Measurements from ENCODE around the gene RAB20.
A peak's percentile ranks its signal among the peaks of the same experiment; 100 is the strongest.

RAB20 gene

GRCh38 chr13:110485604-110486003 is 75.9 kb downstream of the RAB20 start:
- TF ChIP-seq CTCF (IDR thresholded peaks at IDR 0.05), result no peak
- peak overlapping the region; percentile 29 to 73 for H3K27ac ChIP-seq
- H3K36me3 ChIP-seq, result peaks cover 86 to 92% (median 87%) of the 10 kb centered on the region in 3 donors
- no peaks in the 10 kb centered on the region for H3K27me3 ChIP-seq
- no peaks in the 10 kb centered on the region for H3K9me3 ChIP-seq
- intact Hi-C loops (cut with DNase I; ENCODE audit: low total_unique reads), result no loop called here
- no peak overlapping the region for H3K4me3 ChIP-seq
- no peak for DNase-seq
- H3K4me1 ChIP-seq, result peaks cover 0 to 2% (median 0%) of the 10 kb centered on the region in 4 donors

GRCh38 chr13:110484290-110485048 is 77.1 kb downstream of the RAB20 start:
- intact Hi-C loops (cut with DNase I; ENCODE audit: low total_unique reads), result no loop called here
- H3K36me3 ChIP-seq, result peaks cover 82 to 89% (median 83%) of the 10 kb centered on the region in 3 donors
- H3K4me3 ChIP-seq, result no peak overlapping the region
- H3K27me3 ChIP-seq, result no peaks in the 10 kb centered on the region
- peak overlapping the region; percentile 35 to 73 for H3K27ac ChIP-seq
- DNase-seq, result no peak
- TF ChIP-seq CTCF (IDR thresholded peaks at IDR 0.05), result no peak
- peaks cover 0 to 13% (median 4%) of the 10 kb centered on the region in 4 donors for H3K4me1 ChIP-seq
- no peaks in the 10 kb centered on the region for H3K9me3 ChIP-seq

- no peaks in the 10 kb centered on the region for H3K9me3 ChIP-seq
- no peaks in the 10 kb centered on the region for H3K27me3 ChIP-seq
- DNase-seq, result no peak
- intact Hi-C loops (cut with DNase I; ENCODE audit: low total_unique reads), result no loop called here
- no peak overlapping the region for H3K4me3 ChIP-seq
- TF ChIP-seq CTCF (IDR thresholded peaks at IDR 0.05), result no peak
- peaks cover 74 to 89% (median 78%) of the 10 kb centered on the region in 3 donors for H3K36me3 ChIP-seq
- peaks cover 0 to 23% (median 9%) of the 10 kb centered on the region in 4 donors for H3K4me1 ChIP-seq
- peak overlapping the region; percentile 50 to 73 for H3K27ac ChIP-seq
Measured at GRCh38 chr13:110483386-110483968, 78.0 kb downstream of the RAB20 start.

- peaks cover 0 to 39% (median 16%) of the 10 kb centered on the region in 4 donors for H3K4me1 ChIP-seq
- intact Hi-C loops (cut with DNase I; ENCODE audit: low total_unique reads), result no loop called here
- H3K36me3 ChIP-seq, result peaks cover 67 to 86% (median 72%) of the 10 kb centered on the region in 3 donors
- no peaks in the 10 kb centered on the region for H3K27me3 ChIP-seq
- TF ChIP-seq CTCF (IDR thresholded peaks at IDR 0.05), result no peak
- no peak overlapping the region for H3K4me3 ChIP-seq
- DNase-seq, result no peak
- H3K27ac ChIP-seq, result peak overlapping the region; percentile 74 to 77
- no peaks in the 10 kb centered on the region for H3K9me3 ChIP-seq
Measured at GRCh38 chr13:110480161-110480560, 81.4 kb downstream of the RAB20 start.

GRCh38 chr13:110479648-110480047 is 81.9 kb downstream of the RAB20 start:
- Histone ChIP-seq H3K36me3 (peaks cover 67 to 86% (median 72%) of the 10 kb centered on the region in 3 donors), H3K4me3 (no peak overlapping the region), H3K27me3 (no peaks in the 10 kb centered on the region), H3K27ac (peak overlapping the region; percentile 74 to 77), H3K4me1 (peaks cover 0 to 39% (median 16%) of the 10 kb centered on the region in 4 donors), H3K9me3 (no peaks in the 10 kb centered on the region)
- intact Hi-C loops (cut with DNase I; ENCODE audit: low total_unique reads), result loop anchor here (10.0 kb wide), 1 partner anchor 85 kb away; the partner anchor contains the start of gene RAB20
- peak; percentile 76 to 95 for DNase-seq
- TF ChIP-seq CTCF (IDR thresholded peaks at IDR 0.05), result no peak

Data from tibial artery (tissue), 4 donors.